Neural cell (in vitro differentiated cells): ENCODE data around the gene SH3RF3.

Experiments used
- CTCF ChIP-seq: fragments of 450-650 bp; IDR thresholded peaks from 2 replicates; pipeline ENCODE4 v1.5.1; 2014; ENCODE audit warnings: antibody characterized with exemption, mild to moderate bottlenecking, moderate library complexity; ENCODE audit not compliant: poor library complexity, severe bottlenecking
- EZH2 ChIP-seq: fragments of 200-600, 300-800 bp; shearing (Covaris generic), sonication (generic); IDR thresholded peaks from 2 replicates; pipeline ENCODE4 v1.6.1; 2014; ENCODE audit warnings: antibody characterized with exemption, low read length, borderline replicate concordance, mild to moderate bottlenecking; ENCODE audit not compliant: insufficient read depth, poor library complexity, severe bottlenecking
- MXI1 ChIP-seq: fragments of 450-650 bp; conservative IDR thresholded peaks from 2 replicates; pipeline ENCODE4 v1.6.1; 2014; ENCODE audit warnings: antibody characterized with exemption, mild to moderate bottlenecking; ENCODE audit not compliant: poor library complexity, severe bottlenecking
- POLR2AphosphoS5 ChIP-seq: IDR thresholded peaks from 2 replicates; pipeline ENCODE4 v1.6.1; 2012
- SMC3 ChIP-seq: fragments of 450-650 bp; conservative IDR thresholded peaks from 2 replicates; pipeline ENCODE4 v1.6.1; 2014; ENCODE audit warnings: antibody characterized with exemption, mild to moderate bottlenecking, moderate library complexity; ENCODE audit not compliant: poor library complexity

DNA sequence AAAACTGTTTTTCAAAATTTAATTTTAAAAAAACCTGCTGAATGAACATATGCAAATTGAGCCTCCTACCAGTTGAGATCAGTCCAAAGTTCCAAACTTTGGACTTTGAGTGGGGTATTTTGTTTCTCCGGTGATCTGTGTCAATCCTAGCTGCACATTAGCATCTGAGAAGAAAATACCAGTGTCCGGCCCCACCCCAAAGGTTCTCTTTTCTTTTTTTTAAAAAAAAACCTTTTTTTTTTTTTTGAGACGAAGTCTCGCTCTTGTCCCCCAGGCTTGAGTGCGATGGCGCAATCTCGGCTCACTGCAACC lies 393.0 kb downstream of the SH3RF3 start:
- TF ChIP-seq CTCF = no peak
- TF ChIP-seq POLR2AphosphoS5 = no peak
- TF ChIP-seq EZH2 = no peak
- TF ChIP-seq MXI1 = no peak
- no peak for TF ChIP-seq SMC3
